Mucosa of gallbladder (tissue), 1 donor: ENCODE results near the gene SLC2A10. TPM values are rescaled to one million over a fixed set of nuclear protein-coding genes. Genes with fewer than 3 reads are reported as not detected.
A peak's percentile ranks its signal among the peaks of the same experiment; 100 is the strongest.
"Not testable (repeated sequence)": the region's sequence is repeated elsewhere in the genome, so short reads cannot be mapped to it uniquely, and the experiment has no call there.

Experiments
- DNase-seq: peaks from one replicate; pipeline ENCODE4 v3.0.0-alpha.2; 2020; ENCODE audit warnings: low spot score
- total RNA-seq: library from RNA; stranded (reverse); gene quantifications from one replicate; pipeline ENCODE4 v1.2.1, GENCODE V29; 2021
- donor health status: DM: no; HTN: no; CAD: no.

Gene SLC2A10
- 21.8 TPM for total RNA-seq

DNA sequence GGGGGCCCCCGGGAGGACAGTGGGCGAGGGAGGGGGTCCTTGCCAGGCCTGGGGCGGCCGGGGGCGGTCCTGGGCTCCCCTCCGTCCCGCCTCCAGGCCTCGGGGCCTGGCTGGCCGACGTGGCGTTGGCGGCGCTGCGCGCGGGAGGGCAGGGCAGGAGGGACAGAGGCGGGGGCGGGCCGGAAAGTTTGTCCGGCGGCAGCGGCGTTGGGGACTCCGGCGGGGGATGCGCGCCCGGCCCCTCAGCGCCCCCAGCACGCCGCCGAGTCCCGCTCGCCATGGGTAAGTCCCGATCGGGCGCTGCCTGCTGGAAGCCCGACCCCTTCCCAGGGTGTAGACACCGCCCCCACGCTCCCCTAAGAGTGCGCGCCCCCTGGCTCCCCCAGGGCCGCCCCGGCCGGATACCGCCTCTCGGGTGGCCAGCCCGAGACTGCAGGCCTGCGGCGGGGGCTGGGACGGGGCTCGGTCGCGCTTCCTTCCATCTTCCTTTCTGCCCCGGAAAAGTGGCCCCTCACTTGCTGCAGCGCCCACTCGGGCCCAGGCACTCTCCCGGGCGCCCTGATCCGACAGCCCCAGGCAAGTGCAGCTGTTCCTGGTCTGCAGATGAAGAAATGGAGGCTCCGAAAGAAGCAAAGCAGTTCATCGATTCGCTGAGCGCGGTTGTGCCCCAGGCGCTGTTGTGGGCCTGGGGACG, at the start of gene SLC2A10:
Gene SLC2A10 (plus strand): TSS at position 191 of the 694 bp plus-strand sequence. CDS start 88 bp downstream, at position 279.
- peak; percentile 31 for DNase-seq

DNA sequence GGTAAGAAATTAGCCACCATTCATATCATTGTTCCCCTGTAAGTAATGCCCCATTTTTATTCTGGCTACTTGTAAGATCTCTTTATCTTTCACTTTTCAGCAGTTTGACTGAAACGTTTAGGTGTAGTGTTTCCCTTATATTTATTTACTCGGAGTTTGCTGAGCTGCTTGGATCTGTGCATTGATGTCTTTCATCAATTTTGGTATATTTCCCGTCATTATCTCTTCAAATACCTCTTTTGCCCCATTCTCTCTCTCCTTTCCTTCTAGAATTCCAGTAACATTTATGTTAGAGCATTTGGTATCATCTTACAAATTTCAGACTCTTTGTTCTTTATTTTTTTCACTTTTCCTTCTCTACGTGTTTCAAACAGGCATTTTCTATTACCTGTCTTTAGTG, 49.0 kb upstream of the SLC2A10 start:
- no peak for DNase-seq

GRCh38 chr20:46661659-46662058, 47.8 kb upstream of the SLC2A10 start:
- DNase-seq = no peak

- DNase-seq = no peak
These were observed 45.9 kb upstream of the SLC2A10 start for GRCh38 chr20:46663531-46663930.

GRCh38 chr20:46665602-46666001, 43.8 kb upstream of the SLC2A10 start:
- no peak for DNase-seq

GRCh38 chr20:46666306-46666705, 43.1 kb upstream of the SLC2A10 start:
- no peak for DNase-seq

DNA sequence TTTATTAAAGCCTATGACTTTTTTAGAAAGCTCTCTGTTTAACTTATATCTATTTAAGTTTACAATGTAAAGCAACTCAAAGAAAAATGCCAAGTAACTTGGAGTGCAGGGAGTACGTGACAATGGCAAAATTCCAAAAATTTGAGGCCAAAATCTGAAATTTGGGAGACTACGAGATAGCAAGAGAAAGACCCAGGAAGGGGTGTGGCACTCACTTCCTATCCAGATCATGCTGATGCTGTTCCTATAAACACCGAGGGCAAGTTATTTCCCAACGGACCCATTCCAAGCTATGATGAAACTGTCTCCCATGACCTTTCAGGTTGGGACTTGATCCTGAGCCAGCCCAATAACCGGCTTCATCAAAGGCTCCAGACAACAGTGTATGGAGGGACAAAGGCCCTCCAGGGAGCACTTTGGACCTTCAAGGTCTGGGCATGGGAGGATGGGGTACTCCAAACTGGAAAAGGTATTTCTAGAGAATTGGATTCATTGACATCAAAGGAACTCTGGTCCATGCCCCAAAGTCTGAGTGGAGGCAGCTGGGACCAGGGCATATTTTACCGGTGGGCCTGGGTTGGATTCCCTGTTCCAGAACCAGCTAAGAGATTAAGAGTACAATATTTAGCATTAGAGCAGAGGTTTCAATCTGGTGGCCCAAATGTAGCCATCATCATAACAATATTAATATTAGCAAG, 42.5 kb upstream of the SLC2A10 start:
- no peak for DNase-seq

GRCh38 chr20:46670228-46670584, 39.2 kb upstream of the SLC2A10 start:
- no peak for DNase-seq

GRCh38 chr20:46670585-46671584, 38.6 kb upstream of the SLC2A10 start:
- DNase-seq = peak; percentile 47

DNA sequence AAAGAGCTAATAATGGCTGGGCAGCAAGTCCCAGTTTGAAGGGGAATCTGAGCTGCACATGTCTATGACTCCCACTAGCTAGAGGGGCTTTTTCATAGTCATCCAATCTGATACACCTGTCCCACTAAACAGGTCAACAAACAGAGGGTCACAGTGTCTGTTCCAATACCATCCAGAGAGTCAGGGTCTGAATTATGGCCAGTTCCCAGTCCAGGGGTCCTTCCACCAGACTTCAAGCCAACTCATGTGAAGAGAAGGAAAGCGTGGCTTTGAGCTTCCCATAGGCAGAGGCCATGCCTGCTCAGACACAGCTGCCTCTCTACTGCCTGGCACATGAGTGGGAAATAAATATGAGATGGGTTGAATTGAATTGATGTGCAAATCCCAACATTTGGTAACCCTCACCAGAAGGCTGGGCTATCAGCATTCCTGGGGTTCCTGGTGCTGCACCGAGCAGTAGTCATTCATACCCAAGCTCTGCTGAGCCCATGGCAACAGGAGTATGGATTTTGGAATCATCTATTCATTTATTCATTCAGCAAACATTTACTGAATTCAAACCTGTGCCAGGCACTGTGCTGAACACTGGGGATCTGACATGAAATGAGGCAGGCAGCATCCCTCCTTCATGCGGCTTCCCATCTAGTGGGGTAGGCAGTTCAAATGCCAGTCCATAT, 37.4 kb upstream of the SLC2A10 start:
- no peak for DNase-seq

GRCh38 chr20:46672543-46673148, 36.8 kb upstream of the SLC2A10 start:
- DNase-seq = no peak

- no peak for DNase-seq
These were observed 35.8 kb upstream of the SLC2A10 start for GRCh38 chr20:46673394-46674252.

GRCh38 chr20:46674253-46675083, 35.0 kb upstream of the SLC2A10 start:
- DNase-seq = no peak

DNA sequence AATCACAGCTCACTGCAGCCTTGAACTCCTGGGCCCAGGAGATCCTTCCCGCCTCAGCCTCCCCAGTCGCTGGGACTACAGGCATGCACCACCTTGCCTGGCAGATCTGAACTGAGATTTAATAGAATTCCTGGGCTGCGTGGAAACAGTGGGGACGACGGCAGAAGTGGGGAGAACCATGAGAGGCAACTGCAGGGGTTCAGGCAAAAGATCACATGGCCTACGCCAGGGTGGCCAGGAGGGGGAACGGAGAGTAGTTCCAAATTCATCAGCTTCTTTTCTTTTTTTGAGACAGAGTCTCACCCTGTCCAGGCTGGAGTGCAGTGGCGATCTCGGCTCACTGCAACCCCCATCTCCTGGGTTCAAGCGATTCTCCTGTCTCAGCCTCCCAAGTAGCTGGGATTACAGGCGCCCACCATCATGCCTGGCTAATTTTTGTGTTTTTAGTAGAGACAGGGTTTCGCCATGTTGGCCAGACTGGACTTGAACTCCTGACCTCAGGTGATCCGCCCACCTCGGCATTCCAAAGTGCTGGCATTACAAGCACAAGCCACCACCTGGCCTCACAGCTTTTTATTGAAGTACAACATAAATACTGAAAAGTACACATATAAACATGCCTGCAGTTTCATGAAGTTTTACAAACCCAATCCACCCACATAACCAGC, 32.7 kb upstream of the SLC2A10 start:
- DNase-seq = not testable (repeated sequence)

- no peak for DNase-seq
These were observed 31.8 kb upstream of the SLC2A10 start for GRCh38 chr20:46677608-46678007.

DNA sequence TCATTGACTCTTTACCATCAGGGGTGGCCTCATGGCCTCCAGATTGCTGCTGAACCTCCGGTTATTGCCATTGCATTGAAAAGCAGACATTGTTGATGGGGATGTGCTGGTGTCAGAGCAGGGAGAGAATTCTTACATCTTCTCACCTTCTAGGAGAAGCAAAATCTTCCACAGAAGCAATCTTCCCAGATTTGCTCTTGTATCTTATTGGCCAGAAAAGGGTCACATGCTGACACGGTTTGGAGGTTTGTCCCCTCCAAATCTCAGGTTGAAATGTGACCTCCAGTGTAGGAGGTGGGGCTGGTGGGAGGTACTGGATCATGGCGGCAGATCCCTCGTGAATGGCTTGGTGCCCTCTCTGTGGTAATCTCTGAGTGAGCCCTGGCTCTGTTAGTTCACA, 30.9 kb upstream of the SLC2A10 start:
- DNase-seq = no peak

DNA sequence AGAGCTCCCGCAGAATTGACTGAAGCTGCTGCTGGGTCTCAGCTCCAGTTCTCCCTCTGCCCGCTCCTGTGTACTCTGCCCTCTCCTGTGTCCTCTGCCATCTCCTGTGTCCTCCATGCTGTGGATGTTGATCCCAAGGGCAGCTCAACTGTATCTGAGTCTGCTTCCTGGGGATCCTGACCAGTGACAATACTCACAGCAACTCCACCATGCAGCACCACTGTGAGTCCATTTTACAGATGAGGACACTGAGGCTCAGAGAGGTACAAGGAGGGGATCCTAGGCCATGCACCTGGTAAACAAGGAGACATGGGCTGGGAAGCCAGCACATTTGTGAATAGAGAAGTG, 28.8 kb upstream of the SLC2A10 start:
- no peak for DNase-seq

DNA sequence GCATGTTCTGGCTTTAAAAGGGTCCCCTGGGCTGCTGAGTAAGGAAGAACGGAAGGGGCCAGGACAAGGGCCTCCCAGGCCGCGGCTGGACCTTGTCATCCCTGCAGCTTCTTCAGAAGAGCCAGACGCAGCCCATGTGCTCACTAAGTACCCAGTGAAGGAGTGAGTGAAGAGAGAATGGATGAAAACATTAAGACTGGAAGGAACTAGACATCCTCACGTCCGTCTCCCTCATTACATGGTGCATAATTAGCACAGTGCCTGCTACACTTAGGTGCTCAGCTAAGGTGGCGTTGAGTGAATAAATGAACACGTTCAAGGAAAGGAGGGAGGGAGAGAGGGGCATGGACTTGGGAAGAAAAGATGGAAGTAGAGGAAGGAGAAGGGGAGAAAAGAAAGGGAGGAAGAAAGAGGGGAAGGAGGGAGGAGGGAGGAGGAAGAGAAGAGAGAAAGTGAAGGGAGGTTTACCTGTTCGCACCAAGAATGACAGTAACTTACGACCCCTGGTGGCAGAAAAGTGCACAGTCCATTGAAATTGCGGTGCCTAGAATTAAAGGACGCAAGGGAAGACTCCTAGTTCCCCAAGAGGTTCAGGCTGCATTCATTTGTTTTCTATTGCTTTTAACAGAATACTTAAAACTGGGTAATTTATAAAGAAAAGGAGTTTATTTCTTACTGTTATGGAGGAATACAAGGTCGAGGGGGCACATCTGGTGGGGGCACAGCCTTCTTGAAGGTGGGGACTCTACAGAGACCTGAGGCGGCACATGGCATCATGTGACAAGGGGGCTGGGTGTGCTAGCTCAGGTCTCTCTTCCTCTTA, 28.2 kb upstream of the SLC2A10 start:
- peak; percentile 75 for DNase-seq
